ENCODE results near the gene EPPIN. TPM values are rescaled to one million over a fixed set of nuclear protein-coding genes. Genes with fewer than 3 reads are reported as not detected.

Gene EPPIN
- total and polyA plus RNA-seq, 2 donors (not counting 3 experiments of a cell fraction or from before 2014, with no cell fraction given), result not detected

- Histone ChIP-seq H3K4me3 (replicated peaks in 1 of 3; ENCODE audit: insufficient read depth in 1 of 3, low read depth in 1 of 3, low read length in 3 of 3) (no peak overlapping the region), H3K36me3 (ENCODE audit: control insufficient read depth in 2 of 2, extremely low read depth in 1 of 2, insufficient read depth in 2 of 2, low read length in 2 of 2) (no peaks in the 10 kb centered on the region), H4K20me1 (replicated peaks; ENCODE audit: control insufficient read depth, extremely low read depth, insufficient read depth, low read length) (no peaks in the 10 kb centered on the region), H3K9me3 (replicated peaks; ENCODE audit: control insufficient read depth, insufficient read depth, low read length) (no peaks in the 10 kb centered on the region), H3K27me3 (ENCODE audit: control insufficient read depth in 2 of 2, insufficient read depth in 2 of 2, low read length in 2 of 2) (no peaks in the 10 kb centered on the region), H3K9me1 (replicated peaks; ENCODE audit: control insufficient read depth, extremely low read depth, insufficient read depth, low read length) (no peaks in the 10 kb centered on the region), H2AFZ (ENCODE audit: low read depth, low read length) (no peak overlapping the region), H3K27ac (ENCODE audit: insufficient read depth, low read depth, low read length) (no peak overlapping the region), H3K4me1 (ENCODE audit: control insufficient read depth, extremely low read depth, insufficient read depth, low read length) (no peaks in the 10 kb centered on the region), H3K4me2 (ENCODE audit: insufficient read depth, low read length) (no peak overlapping the region), H3K79me2 (ENCODE audit: control insufficient read depth, insufficient read depth, low read length) (no peaks in the 10 kb centered on the region), H3K9ac (replicated peaks; ENCODE audit: extremely low read depth, insufficient read depth, low read length) (no peak overlapping the region)
- POLR2A ChIA-PET, result no interaction called here
- no peak for TF ChIP-seq POLR2A (IDR thresholded peaks at IDR 0.05; ENCODE audit: low read depth, low read length)
- TF ChIP-seq JUN (IDR thresholded peaks at IDR 0.05; ENCODE audit: borderline replicate concordance, insufficient read depth, insufficient read length, low read depth), result no peak
- no peak for TF ChIP-seq MAX (IDR thresholded peaks at IDR 0.05; ENCODE audit: insufficient read depth, insufficient read length)
- TF ChIP-seq FOS (IDR thresholded peaks at IDR 0.05; ENCODE audit: borderline replicate concordance, insufficient read depth, low read length), result no peak
- TF ChIP-seq EZH2 (IDR thresholded peaks at IDR 0.05; ENCODE audit: borderline replicate concordance, low read depth, low read length, severe bottlenecking), result no peak
- no TSS peak for BruUV-seq (replicated peaks)
- intact Hi-C loops (cut with micrococcal nuclease) (no loop called here), dilution Hi-C loops (cut with MboI; ENCODE audit: extremely low pct_ligation_motif_present, low sequenced_read_pairs) (no loop called here)
- FAIRE-seq (no peak), DNase-seq (ENCODE audit: low read depth, low spot score) (no peak)
- CTCF ChIA-PET, result no interaction called here
Observed at GRCh38 chr20:45507011-45507820, 40.0 kb downstream of the EPPIN start.

DNA sequence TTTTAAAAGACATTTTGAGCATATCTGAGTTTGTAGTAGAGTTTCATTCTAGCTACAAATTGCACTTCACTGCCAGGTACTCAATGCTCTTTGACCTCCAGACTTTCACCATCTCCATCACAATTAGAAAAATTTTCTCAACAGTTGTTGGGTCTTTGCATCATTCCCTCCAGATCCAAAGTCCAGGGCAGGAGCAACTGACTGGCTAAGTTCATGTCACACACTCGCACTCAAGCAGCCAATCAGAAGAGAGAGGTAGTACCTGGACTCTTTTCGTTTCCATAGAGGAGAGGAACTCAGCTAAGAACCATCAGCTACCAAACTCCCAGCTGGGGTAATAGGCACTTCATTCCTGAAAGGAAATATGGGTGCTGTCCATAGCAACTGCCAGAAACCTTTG is 40.8 kb downstream of the EPPIN start:
- Histone ChIP-seq H3K4me1 (ENCODE audit: control insufficient read depth, extremely low read depth, insufficient read depth, low read length) (no peaks in the 10 kb centered on the region), H3K36me3 (ENCODE audit: control insufficient read depth in 2 of 2, extremely low read depth in 1 of 2, insufficient read depth in 2 of 2, low read length in 2 of 2) (no peaks in the 10 kb centered on the region), H2AFZ (ENCODE audit: low read depth, low read length) (no peak overlapping the region), H4K20me1 (replicated peaks; ENCODE audit: control insufficient read depth, extremely low read depth, insufficient read depth, low read length) (no peaks in the 10 kb centered on the region), H3K27ac (ENCODE audit: insufficient read depth, low read depth, low read length) (no peak overlapping the region), H3K4me3 (replicated peaks in 1 of 3; ENCODE audit: insufficient read depth in 1 of 3, low read depth in 1 of 3, low read length in 3 of 3) (no peak overlapping the region), H3K9me3 (replicated peaks; ENCODE audit: control insufficient read depth, insufficient read depth, low read length) (no peaks in the 10 kb centered on the region), H3K9ac (replicated peaks; ENCODE audit: extremely low read depth, insufficient read depth, low read length) (no peak overlapping the region), H3K27me3 (ENCODE audit: control insufficient read depth in 2 of 2, insufficient read depth in 2 of 2, low read length in 2 of 2) (peaks cover 0 to 3% of the 10 kb centered on the region in 2 experiments), H3K79me2 (ENCODE audit: control insufficient read depth, insufficient read depth, low read length) (no peaks in the 10 kb centered on the region), H3K9me1 (replicated peaks; ENCODE audit: control insufficient read depth, extremely low read depth, insufficient read depth, low read length) (no peaks in the 10 kb centered on the region), H3K4me2 (ENCODE audit: insufficient read depth, low read length) (no peak overlapping the region)
- TF ChIP-seq MYC (IDR thresholded peaks at IDR 0.05; ENCODE audit: low read depth, low read length), result no peak
- TF ChIP-seq, protein P1, sequence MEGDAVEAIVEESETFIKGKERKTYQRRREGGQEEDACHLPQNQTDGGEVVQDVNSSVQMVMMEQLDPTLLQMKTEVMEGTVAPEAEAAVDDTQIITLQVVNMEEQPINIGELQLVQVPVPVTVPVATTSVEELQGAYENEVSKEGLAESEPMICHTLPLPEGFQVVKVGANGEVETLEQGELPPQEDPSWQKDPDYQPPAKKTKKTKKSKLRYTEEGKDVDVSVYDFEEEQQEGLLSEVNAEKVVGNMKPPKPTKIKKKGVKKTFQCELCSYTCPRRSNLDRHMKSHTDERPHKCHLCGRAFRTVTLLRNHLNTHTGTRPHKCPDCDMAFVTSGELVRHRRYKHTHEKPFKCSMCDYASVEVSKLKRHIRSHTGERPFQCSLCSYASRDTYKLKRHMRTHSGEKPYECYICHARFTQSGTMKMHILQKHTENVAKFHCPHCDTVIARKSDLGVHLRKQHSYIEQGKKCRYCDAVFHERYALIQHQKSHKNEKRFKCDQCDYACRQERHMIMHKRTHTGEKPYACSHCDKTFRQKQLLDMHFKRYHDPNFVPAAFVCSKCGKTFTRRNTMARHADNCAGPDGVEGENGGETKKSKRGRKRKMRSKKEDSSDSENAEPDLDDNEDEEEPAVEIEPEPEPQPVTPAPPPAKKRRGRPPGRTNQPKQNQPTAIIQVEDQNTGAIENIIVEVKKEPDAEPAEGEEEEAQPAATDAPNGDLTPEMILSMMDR (IDR thresholded peaks at IDR 0.05; ENCODE audit: extremely low read depth in 1 of 2, insufficient read depth in 1 of 2, low read depth in 1 of 2, low read length in 2 of 2), result no peak
- no peak for TF ChIP-seq MAX (IDR thresholded peaks at IDR 0.05; ENCODE audit: insufficient read depth, insufficient read length)
- TF ChIP-seq EZH2 (IDR thresholded peaks at IDR 0.05; ENCODE audit: borderline replicate concordance, low read depth, low read length, severe bottlenecking), result no peak
- TF ChIP-seq JUN (IDR thresholded peaks at IDR 0.05; ENCODE audit: borderline replicate concordance, insufficient read depth, insufficient read length, low read depth), result no peak
- TF ChIP-seq GATA2 (IDR thresholded peaks at IDR 0.05; ENCODE audit: insufficient read depth, insufficient read length, low read depth, low read length), result no peak
- TF ChIP-seq FOS (IDR thresholded peaks at IDR 0.05; ENCODE audit: borderline replicate concordance, insufficient read depth, low read length), result no peak
- dilution Hi-C loops (cut with MboI; ENCODE audit: extremely low pct_ligation_motif_present, low sequenced_read_pairs), result no loop called here
- ChIA-PET CTCF (no interaction called here), POLR2A (no interaction called here)
- FAIRE-seq (no peak), DNase-seq (ENCODE audit: low read depth, low spot score) (no peak)
- no TSS peak for BruUV-seq (replicated peaks)
- intact Hi-C loops (cut with micrococcal nuclease), result no loop called here

All from endothelial cell of umbilical vein (primary cell).